ENCODE measurements around the gene TMEM38B. TPM values are rescaled to one million over a fixed set of nuclear protein-coding genes. Genes with fewer than 3 reads are reported as not detected.
"Not testable (repeated sequence)": the region's sequence is repeated elsewhere in the genome, so short reads cannot be mapped to it uniquely, and the experiment has no call there.

TMEM38B gene
- total RNA-seq, 1 donor from 2014 or later = 12.1 TPM

GRCh38 chr9:105783495-105783872, 89.1 kb downstream of the TMEM38B start:
- H3K27ac Mint-ChIP-seq (ENCODE audit: unreplicated experiment); H3K4me1 Mint-ChIP-seq (ENCODE audit: low read depth); DNase-seq (ENCODE audit: low spot score); H3K27me3 Mint-ChIP-seq (ENCODE audit: low read depth); H3K36me3 Mint-ChIP-seq (ENCODE audit: low read depth); H3K4me3 Mint-ChIP-seq (ENCODE audit: unreplicated experiment): not testable (repeated sequence)
- TF ChIP-seq, protein P1, sequence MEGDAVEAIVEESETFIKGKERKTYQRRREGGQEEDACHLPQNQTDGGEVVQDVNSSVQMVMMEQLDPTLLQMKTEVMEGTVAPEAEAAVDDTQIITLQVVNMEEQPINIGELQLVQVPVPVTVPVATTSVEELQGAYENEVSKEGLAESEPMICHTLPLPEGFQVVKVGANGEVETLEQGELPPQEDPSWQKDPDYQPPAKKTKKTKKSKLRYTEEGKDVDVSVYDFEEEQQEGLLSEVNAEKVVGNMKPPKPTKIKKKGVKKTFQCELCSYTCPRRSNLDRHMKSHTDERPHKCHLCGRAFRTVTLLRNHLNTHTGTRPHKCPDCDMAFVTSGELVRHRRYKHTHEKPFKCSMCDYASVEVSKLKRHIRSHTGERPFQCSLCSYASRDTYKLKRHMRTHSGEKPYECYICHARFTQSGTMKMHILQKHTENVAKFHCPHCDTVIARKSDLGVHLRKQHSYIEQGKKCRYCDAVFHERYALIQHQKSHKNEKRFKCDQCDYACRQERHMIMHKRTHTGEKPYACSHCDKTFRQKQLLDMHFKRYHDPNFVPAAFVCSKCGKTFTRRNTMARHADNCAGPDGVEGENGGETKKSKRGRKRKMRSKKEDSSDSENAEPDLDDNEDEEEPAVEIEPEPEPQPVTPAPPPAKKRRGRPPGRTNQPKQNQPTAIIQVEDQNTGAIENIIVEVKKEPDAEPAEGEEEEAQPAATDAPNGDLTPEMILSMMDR (IDR thresholded peaks at IDR 0.05) = peak; percentile 30
- H3K9me3 Mint-ChIP-seq (ENCODE audit: low read depth) = peaks cover 24% of the 10 kb centered on the region

GRCh38 chr9:105786796-105787195, 92.5 kb downstream of the TMEM38B start:
- H3K36me3 Mint-ChIP-seq (ENCODE audit: low read depth) = peaks cover 15% of the 10 kb centered on the region
- H3K9me3 Mint-ChIP-seq (ENCODE audit: low read depth) = peaks cover 43% of the 10 kb centered on the region
- H3K4me3 Mint-ChIP-seq (ENCODE audit: unreplicated experiment); H3K27me3 Mint-ChIP-seq (ENCODE audit: low read depth); DNase-seq (ENCODE audit: low spot score); H3K4me1 Mint-ChIP-seq (ENCODE audit: low read depth); H3K27ac Mint-ChIP-seq (ENCODE audit: unreplicated experiment): not testable (repeated sequence)

- DNase-seq (ENCODE audit: low spot score) = no peak
- no peaks in the 10 kb centered on the region for H3K27me3 Mint-ChIP-seq (ENCODE audit: low read depth)
- no peak overlapping the region for H3K4me3 Mint-ChIP-seq (ENCODE audit: unreplicated experiment)
- no peak overlapping the region for H3K27ac Mint-ChIP-seq (ENCODE audit: unreplicated experiment)
- H3K36me3 Mint-ChIP-seq (ENCODE audit: low read depth) = no peaks in the 10 kb centered on the region
- peaks cover 15% of the 10 kb centered on the region for H3K9me3 Mint-ChIP-seq (ENCODE audit: low read depth)
- no peaks in the 10 kb centered on the region for H3K4me1 Mint-ChIP-seq (ENCODE audit: low read depth)
- TF ChIP-seq, protein P1 (IDR thresholded peaks at IDR 0.05) = no peak
These were observed 121.9 kb downstream of the TMEM38B start for GRCh38 chr9:105816202-105816744.

- no peak overlapping the region for H3K4me3 Mint-ChIP-seq (ENCODE audit: unreplicated experiment)
- TF ChIP-seq, protein P1 (IDR thresholded peaks at IDR 0.05) = no peak
- no peak overlapping the region for H3K27ac Mint-ChIP-seq (ENCODE audit: unreplicated experiment)
- DNase-seq (ENCODE audit: low spot score) = no peak
- no peaks in the 10 kb centered on the region for H3K27me3 Mint-ChIP-seq (ENCODE audit: low read depth)
- H3K36me3 Mint-ChIP-seq (ENCODE audit: low read depth) = no peaks in the 10 kb centered on the region
- peaks cover 14% of the 10 kb centered on the region for H3K9me3 Mint-ChIP-seq (ENCODE audit: low read depth)
- no peaks in the 10 kb centered on the region for H3K4me1 Mint-ChIP-seq (ENCODE audit: low read depth)
These were observed 122.6 kb downstream of the TMEM38B start for GRCh38 chr9:105816981-105817380.

DNA sequence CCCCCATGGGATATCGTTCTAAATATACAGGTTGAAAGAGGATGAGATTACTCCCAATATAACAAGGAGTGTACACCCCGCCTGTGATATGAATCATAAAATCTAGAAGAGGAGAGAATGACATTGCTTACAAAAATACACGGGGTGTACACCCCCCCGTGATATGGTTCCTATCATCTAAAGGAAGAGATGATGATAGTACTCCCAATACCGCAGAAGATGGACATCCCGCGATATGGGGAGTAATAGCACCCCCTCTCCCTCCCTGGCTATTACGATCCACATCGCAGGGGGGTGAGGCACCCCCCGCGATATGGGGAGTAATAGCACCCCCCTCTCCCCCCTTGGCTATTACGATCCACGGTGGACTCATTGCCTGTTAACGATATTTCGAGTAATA, 124.6 kb downstream of the TMEM38B start:
- no peaks in the 10 kb centered on the region for H3K4me1 Mint-ChIP-seq (ENCODE audit: low read depth)
- TF ChIP-seq, protein P1 (IDR thresholded peaks at IDR 0.05) = no peak
- H3K27me3 Mint-ChIP-seq (ENCODE audit: low read depth) = no peaks in the 10 kb centered on the region
- no peak overlapping the region for H3K27ac Mint-ChIP-seq (ENCODE audit: unreplicated experiment)
- H3K9me3 Mint-ChIP-seq (ENCODE audit: low read depth) = peaks cover 19% of the 10 kb centered on the region
- H3K36me3 Mint-ChIP-seq (ENCODE audit: low read depth) = no peaks in the 10 kb centered on the region
- no peak overlapping the region for H3K4me3 Mint-ChIP-seq (ENCODE audit: unreplicated experiment)
- no peak for DNase-seq (ENCODE audit: low spot score)

DNA sequence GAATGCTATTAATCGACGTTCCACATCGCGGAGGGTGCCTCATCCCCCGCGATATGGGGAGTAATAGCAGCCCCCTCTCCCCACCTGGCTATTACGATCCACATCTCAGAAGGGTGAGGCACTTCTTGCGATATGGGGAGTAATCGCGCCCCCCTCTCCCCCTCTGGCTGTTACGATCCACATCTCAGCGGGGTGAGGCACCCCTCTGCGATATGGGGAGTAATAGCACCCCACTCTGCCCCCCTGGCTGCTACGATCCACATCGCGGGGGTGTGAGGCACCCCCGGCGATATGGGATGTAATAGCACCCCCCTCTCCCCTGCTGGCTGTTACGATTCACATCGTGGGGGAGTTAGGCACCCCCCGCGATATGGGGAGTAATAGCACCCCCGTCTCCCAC, 128.5 kb downstream of the TMEM38B start:
- no peak for DNase-seq (ENCODE audit: low spot score)
- H3K4me3 Mint-ChIP-seq (ENCODE audit: unreplicated experiment) = no peak overlapping the region
- no peaks in the 10 kb centered on the region for H3K4me1 Mint-ChIP-seq (ENCODE audit: low read depth)
- H3K27ac Mint-ChIP-seq (ENCODE audit: unreplicated experiment) = no peak overlapping the region
- no peaks in the 10 kb centered on the region for H3K27me3 Mint-ChIP-seq (ENCODE audit: low read depth)
- H3K36me3 Mint-ChIP-seq (ENCODE audit: low read depth) = no peaks in the 10 kb centered on the region
- peaks cover 23% of the 10 kb centered on the region for H3K9me3 Mint-ChIP-seq (ENCODE audit: low read depth)
- TF ChIP-seq, protein P1 (IDR thresholded peaks at IDR 0.05) = no peak

Measured in chondrocyte (in vitro differentiated cells).